ENCODE data around the gene SSBP3. TPM values are rescaled to one million over a fixed set of nuclear protein-coding genes. Genes with fewer than 3 reads are reported as not detected.

SSBP3 gene
- total RNA-seq, 1 experiment from 2014 or later, result 15.0 TPM

- Histone ChIP-seq H3K9ac (ENCODE audit: low read length) (no peak overlapping the region), H3K79me2 (ENCODE audit: low read length) (no peaks in the 10 kb centered on the region), H3K9me3 (ENCODE audit: low read length) (no peaks in the 10 kb centered on the region), H3K36me3 (ENCODE audit: low read depth, low read length) (no peaks in the 10 kb centered on the region), H3K27me3 (ENCODE audit: low read length) (no peaks in the 10 kb centered on the region), H3K9me2 (replicated peaks; ENCODE audit: low read length) (no peaks in the 10 kb centered on the region), H3K27ac (ENCODE audit: low read length) (no peak overlapping the region), H3K4me1 (ENCODE audit: insufficient read depth, low read length) (peaks cover 45% of the 10 kb centered on the region), H2AFZ (ENCODE audit: low read length) (no peak overlapping the region), H3K4me2 (ENCODE audit: low read length) (no peak overlapping the region), H4K20me1 (ENCODE audit: low read length) (no peaks in the 10 kb centered on the region), H3F3A (ENCODE audit: low read length, unreplicated experiment) (no peaks in the 10 kb centered on the region), H3K4me3 (ENCODE audit: low read length) (no peak overlapping the region)
- no TSS peak for BruUV-seq (replicated peaks)
- intact Hi-C loops (cut with micrococcal nuclease), result loop anchor here (5.0 kb wide), 1 partner anchor 157 kb away; the partner anchor contains the start of gene SSBP3
- TF ChIP-seq EZH2phosphoT487 (IDR thresholded peaks at IDR 0.05; ENCODE audit: borderline replicate concordance, low read length), result no peak
- TF ChIP-seq CTCF (conservative IDR thresholded peaks at IDR 0.05; ENCODE audit: low read depth, low read length), result no peak
- TF ChIP-seq EZH2 (IDR thresholded peaks at IDR 0.05; ENCODE audit: low read length, unreplicated experiment), result no peak
- CTCF ChIA-PET, result no interaction called here
- ATAC-seq (no peak), DNase-seq (no peak)
- POLR2A ChIA-PET (ENCODE audit: unreplicated experiment), result no interaction called here
Observed at GRCh38 chr1:54250670-54251069, 155.5 kb downstream of the SSBP3 start.

DNA sequence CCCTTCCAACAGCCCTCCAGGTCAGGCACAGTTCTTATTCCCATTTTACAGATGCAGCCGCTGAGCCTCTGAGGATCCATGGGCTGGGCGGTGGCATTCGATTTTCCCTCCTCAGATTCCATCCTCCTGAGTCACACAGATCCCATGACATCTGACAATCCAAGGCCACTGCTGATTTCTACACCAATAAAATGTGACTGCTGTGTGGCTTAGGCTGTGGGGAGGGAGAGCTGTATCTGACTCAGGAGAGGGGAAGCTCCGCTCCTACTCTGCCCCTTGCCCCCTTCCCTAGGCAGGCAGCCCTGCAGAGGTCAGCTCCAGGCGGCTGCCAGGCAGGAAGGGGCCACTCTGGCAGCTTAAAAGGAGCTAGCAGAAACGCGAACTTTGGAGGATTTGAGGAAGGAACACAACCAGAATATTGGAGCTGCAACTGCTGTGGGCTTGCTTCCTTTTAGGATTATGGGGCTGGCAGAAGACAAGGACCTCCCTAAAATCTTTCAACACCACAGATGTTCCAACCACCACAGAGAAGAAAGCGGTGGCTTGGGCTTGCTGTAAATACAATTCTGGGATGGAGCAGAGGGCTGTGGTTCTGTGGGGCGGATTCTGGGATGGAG is 156.3 kb downstream of the SSBP3 start:
- no peaks in the 10 kb centered on the region for H4K20me1 ChIP-seq (ENCODE audit: low read length)
- CTCF ChIA-PET, result no interaction called here

More for the DNA sequence above, 156.3 kb downstream of the SSBP3 start:
- peak overlapping the region; percentile 66 for H3K27ac ChIP-seq (ENCODE audit: low read length)
- H3F3A ChIP-seq (ENCODE audit: low read length, unreplicated experiment), result no peaks in the 10 kb centered on the region
- no peaks in the 10 kb centered on the region for H3K79me2 ChIP-seq (ENCODE audit: low read length)
- TSS peak; percentile 50 for BruUV-seq (replicated peaks)
- 0 out of 2 replicates have a peak overlapping the region, but pooled peaks have one; percentile 15 for H3K9ac ChIP-seq (ENCODE audit: low read length)
- peak overlapping the region; percentile 63; the same call in 1 of the 2 replicates for H2AFZ ChIP-seq (ENCODE audit: low read length)
- ATAC-seq (peak; percentile 67), DNase-seq (peak; percentile 87)
- H3K4me3 ChIP-seq (ENCODE audit: low read length), result no peak overlapping the region
- no peaks in the 10 kb centered on the region for H3K36me3 ChIP-seq (ENCODE audit: low read depth, low read length)
- POLR2A ChIA-PET (ENCODE audit: unreplicated experiment), result interaction anchor here (0.5 kb wide), 1 partner anchor 1399 kb away, joined by 3 read pairs; no protein-coding TSS in a partner anchor
- no peak for TF ChIP-seq CTCF (conservative IDR thresholded peaks at IDR 0.05; ENCODE audit: low read depth, low read length)
- TF ChIP-seq EZH2phosphoT487 (IDR thresholded peaks at IDR 0.05; ENCODE audit: borderline replicate concordance, low read length), result no peak
- H3K4me1 ChIP-seq (ENCODE audit: insufficient read depth, low read length), result peaks cover 40% of the 10 kb centered on the region
- peak overlapping the region; percentile 55 for H3K4me2 ChIP-seq (ENCODE audit: low read length)
- no peaks in the 10 kb centered on the region for H3K9me3 ChIP-seq (ENCODE audit: low read length)
- H3K9me2 ChIP-seq (replicated peaks; ENCODE audit: low read length), result no peaks in the 10 kb centered on the region
- H3K27me3 ChIP-seq (ENCODE audit: low read length), result no peaks in the 10 kb centered on the region
- intact Hi-C loops (cut with micrococcal nuclease), result loop anchor here (5.0 kb wide), 1 partner anchor 157 kb away; the partner anchor contains the start of gene SSBP3
